ENCODE data around the gene POU6F1.

Gene POU6F1

GRCh38 chr12:51156245-51156765 lies 61.6 kb downstream of the POU6F1 start:
- no peak for DNase-seq

- DNase-seq = no peak
Measured at GRCh38 chr12:51152953-51153352, 64.9 kb downstream of the POU6F1 start.

DNA sequence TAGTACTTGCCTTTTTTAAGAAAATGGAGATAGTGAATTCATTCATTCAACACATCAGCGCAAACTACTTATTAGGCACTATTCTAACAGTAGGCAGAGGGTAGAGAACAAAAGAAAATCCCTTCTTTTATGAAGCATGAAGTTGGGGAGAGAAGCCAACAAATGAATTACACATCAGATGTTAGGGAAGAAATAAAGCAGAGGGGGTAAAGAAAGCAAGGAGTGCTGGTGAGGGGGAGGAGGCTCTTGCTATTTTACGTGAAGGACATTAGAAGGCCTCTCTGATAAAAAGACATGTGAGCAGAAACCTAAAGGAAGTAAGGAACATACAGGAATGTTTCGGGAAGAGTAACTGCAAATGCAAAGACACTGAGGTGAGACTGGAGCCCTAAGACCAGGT lies 67.1 kb downstream of the POU6F1 start:
- no peak for DNase-seq

- DNase-seq = no peak
Measured at GRCh38 chr12:51147309-51147708, 70.6 kb downstream of the POU6F1 start.

GRCh38 chr12:51139292-51139844 lies 78.5 kb downstream of the POU6F1 start:
- no peak for DNase-seq
